ENCODE measurements around the gene SPAG5.

- TF ChIP-seq CTCF (IDR thresholded peaks at IDR 0.05; ENCODE audit: low read length) = no peak
- TF ChIP-seq EZH2 (IDR thresholded peaks at IDR 0.05; ENCODE audit: borderline replicate concordance, low read length) = no peak
These were observed 27.3 kb downstream of the SPAG5 start, which contains the start of gene PIGS for GRCh38 chr17:28571361-28572122.
